GM21526 (cell line): Measurements from ENCODE around the gene ZBTB16.

Source experiments
- ATAC-seq: cut with Tn5 transposase; IDR thresholded peaks from one replicate; pipeline ENCODE4 v1.9.1; 2021; ENCODE audit warnings: moderate library complexity; ENCODE audit not compliant: unreplicated experiment, low FRiP score

The ZBTB16 gene

GRCh38 chr11:114161486-114162250 is 102.2 kb downstream of the ZBTB16 start:
- ATAC-seq, result no peak

GRCh38 chr11:114162719-114163123 is 103.2 kb downstream of the ZBTB16 start:
- no peak for ATAC-seq

DNA sequence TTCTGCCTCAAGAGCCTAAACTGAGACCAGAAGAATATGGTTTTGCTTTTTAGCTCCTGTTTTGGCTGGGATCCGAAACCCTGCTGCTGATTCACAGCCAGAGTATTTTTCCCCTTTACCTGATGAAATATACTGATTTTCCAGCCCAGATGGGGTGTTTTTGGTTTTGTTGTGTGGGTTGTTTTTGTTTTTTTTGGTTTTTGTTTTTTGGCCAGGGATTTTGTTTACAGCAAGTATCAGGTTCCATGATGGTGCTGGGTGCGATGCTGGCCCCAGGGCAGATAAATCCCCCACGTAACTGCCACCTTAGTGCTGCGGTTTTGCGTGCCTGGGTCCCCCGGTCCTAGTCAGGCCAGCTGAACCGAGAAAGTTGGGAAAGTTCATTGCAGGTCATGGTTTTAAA is 103.7 kb downstream of the ZBTB16 start:
- no peak for ATAC-seq

DNA sequence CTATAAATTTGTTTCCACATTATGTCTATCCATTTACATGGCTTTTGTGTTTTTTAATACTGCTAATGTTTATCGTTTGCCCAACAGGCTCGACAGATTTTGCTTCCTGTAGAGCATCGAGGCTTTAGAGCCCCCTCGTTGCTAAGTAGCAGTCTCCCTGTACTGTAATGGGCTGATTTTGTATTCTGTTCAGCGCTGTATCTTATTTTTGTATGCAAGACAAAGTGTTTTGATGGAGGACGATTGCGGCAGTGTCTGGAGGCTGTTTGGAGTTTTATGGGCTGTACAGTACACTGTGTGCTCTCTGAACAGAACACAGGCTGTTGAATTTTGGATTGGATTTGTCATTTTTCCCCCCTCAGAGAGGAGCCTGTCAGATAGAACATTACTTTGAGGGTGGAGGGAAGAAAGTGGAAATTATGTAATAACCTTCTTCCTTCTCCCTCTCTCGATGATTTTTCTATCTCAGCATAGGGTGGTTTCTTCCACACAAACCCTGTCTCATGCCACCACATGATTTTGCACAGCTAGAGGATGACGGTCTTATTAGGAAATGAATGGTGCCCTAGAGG is 104.4 kb downstream of the ZBTB16 start:
- ATAC-seq, result no peak

DNA sequence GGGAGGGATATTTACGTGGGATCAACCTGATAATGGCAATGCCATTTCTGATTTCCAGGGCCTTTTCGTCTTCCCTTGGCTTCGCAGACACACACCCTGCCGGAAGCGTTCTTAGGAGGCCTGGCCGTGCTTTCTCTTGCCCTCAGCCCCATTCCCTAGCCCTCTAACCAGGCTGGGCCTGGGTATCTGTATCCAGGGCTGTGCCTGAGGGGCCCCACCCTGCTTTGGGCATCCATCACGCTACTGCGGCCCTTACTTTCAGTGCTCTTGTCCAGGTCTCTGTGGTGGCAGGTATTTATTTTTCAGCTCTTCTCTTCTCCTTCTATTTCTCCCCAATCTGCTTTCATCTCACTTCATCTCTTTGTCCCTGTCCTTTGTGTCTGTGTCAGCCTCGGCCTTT is 105.0 kb downstream of the ZBTB16 start:
- no peak for ATAC-seq

DNA sequence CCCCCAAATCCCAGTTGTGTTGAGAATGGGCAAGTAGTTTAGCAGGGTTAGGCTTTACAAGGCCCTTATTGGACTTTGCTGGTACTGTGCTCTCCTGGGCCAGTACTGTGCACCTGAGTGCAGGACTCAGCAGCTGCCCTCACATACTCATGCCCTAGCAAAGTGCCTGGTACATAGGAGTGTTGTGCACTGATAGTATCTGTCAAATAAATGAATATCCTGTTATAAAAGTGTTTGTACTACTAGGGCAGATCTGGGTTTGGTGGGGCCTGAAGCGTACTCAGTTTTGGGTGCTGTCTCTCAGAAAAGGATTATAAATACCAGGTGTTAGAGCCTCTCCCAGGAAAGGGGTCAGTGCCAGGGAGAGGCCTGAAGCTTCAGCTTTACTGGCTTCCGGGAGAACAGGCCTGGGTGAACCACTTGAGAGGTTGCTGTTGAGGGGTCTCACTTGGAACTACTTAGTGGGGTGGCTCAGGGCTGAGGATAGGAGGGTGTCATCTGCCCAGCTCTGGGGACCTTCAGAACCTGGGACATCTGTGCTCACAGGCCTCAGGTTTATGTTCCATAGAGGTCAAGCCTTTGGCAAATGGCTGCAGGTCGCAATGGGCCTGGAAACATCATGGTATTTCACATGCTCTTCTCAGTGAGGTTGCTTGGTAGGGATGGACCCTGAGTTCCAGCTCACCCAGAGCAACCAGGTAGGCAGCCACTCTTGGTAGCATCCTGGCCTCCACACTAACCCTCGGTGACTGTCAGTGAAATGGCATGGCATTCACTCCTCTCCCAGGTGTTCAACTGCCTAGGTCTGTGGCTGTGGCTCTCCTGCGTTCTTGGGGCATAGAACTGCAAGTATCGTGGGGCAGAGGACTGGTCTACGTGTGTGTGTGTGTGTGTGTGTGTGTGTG is 106.1 kb downstream of the ZBTB16 start:
- ATAC-seq, result no peak

DNA sequence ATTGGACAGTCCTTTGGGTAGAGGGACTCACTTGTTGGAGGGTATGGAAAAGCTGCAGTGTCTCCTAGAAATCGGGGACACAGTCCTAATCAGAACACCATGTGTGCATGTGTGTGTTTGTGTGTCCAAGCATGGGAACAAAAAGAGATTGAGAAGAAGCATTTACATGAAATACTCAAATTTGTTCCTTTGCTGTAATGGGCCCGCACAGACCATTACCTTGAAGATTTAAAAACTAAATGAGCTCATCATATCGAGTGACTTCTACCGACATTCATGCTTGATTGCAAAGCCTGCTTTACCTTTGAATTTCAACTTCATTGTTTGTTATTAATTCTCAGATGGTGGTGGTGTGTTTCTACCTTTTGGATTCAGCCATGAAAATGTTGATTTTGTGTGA is 106.9 kb downstream of the ZBTB16 start:
- ATAC-seq, result no peak

DNA sequence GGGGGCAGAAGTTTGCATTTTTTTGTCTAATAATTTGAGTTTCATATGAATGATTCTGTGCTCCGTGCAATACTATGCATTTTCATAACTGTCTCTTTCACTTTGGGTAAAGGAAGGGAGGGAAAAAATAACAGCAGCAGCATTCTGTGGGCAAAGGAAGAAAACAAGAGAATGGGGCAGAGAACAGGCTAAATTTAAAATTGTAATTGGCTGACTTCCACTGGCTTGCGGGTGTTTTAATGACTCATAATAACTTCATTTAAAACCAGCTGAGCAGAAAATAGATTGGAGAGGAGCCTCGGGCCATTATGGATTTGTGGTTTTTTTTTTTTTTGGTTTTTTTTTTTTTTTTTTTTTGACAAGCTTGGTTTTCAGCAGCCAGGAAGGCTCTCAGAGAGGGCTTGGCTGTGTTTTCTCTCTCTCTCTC is 107.4 kb downstream of the ZBTB16 start:
- no peak for ATAC-seq

DNA sequence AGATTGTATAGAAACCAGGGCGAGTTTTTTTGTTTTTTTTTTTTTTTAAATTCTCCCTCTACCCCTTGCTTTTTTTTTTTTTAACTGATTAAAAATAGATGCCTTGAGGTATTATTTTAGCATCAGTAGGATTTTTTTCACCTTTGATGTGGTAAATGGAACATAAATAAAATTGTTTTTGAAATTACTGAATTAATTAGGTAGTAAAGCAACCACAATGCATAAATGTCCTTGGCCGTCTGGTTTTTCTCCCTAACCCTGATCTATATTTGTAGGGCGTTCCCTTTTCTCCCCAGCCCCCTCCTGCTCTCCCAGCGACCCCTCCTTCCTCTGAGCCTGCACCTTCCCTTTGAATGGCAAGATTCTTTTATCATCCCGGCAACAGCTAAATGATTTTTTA is 107.8 kb downstream of the ZBTB16 start:
- ATAC-seq, result no peak

- no peak for ATAC-seq
These were observed 108.4 kb downstream of the ZBTB16 start for GRCh38 chr11:114167771-114168448.

DNA sequence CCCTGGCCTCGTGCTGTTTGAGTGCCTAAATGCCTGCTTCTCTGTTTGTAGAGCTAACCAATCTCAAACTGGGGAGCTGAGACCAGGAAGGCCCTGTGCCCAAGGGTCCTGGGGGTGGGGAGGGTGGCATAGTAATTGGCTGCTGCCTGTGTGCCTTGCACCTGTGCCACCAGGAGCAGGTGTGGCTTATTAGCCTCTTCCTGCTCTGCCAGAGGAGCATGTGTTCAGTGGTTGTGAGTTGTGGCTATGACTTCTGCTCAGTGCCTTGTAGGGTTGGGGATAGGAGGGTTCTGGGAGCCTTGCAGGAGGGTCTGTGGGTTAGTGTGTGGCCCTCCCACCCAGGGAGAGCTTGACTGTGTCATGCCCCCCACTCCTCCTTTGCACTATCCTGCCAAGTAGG is 109.2 kb downstream of the ZBTB16 start:
- no peak for ATAC-seq

GRCh38 chr11:114169321-114169749 is 109.8 kb downstream of the ZBTB16 start:
- no peak for ATAC-seq

DNA sequence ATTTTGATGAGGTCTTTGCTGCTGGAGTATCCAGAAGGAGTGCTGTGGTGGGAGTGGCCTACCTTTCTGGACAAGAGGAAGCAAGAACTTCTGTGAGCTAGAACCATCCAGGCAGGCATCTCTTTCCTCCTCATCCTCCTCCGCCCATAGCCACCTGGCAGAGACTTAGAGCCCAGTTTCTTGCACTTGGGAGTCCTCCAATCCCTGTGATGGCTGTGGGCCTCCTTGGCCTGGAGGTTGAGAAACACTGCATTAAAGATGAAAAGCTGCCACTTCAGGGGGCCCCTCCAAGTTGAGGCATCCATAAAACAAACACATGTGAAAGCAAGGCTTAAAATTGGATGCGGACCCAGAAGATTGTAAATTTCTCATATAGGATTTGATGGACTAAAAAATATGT is 110.3 kb downstream of the ZBTB16 start:
- no peak for ATAC-seq

- ATAC-seq, result no peak
These were observed 110.7 kb downstream of the ZBTB16 start for GRCh38 chr11:114170226-114170625.

GRCh38 chr11:114171257-114172054 is 111.9 kb downstream of the ZBTB16 start:
- ATAC-seq, result no peak

- ATAC-seq, result no peak
These were observed 112.7 kb downstream of the ZBTB16 start for GRCh38 chr11:114172055-114172861.

DNA sequence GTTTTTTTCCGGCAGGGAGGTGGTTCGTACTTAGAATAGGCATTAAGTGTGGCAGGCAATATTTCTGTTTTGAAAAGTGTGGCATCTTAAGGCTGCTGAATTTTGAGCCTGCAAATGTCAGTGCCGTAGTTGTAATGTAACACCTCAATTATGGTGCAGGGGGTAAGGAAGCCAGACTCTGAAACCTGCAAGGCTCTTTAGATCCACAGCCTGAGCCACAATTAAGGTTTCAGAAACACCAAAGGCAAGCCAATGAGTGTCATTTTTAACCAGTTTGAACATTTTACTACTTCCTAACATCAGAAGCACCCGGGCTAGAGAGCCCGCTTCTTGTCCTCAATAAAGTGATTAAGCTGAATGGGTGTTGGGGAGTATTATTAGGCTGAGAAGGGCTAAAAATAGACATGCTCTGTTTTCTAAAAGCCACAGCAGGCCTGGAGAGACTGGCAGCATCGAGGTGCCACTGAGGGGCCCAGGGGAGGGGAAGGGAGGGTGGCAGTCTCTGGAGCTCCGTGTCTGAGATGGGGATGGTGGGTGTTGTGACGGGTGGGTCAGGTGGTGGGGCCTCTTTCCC is 113.4 kb downstream of the ZBTB16 start:
- no peak for ATAC-seq

DNA sequence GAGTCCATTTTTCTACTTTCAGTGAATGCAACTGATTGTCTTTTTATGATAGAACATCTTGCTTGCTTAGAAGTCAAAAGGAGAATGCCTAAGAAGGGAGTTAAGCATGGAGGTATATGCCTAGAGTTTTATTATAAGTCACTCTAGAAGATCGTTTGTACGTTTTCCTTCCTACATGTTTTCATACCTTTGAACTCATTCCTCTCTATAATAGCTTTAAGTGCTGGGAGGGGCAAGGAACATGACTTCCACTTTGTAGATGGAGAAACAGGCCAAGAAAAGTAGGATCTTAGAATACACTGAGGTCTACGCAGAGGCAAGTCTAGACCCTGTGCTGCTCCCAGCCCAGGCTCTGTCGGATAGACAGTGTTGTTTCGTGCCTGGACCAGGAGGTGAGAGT is 114.3 kb downstream of the ZBTB16 start:
- ATAC-seq, result no peak
